Middle frontal gyrus (tissue), 1 donor: ENCODE data around the gene SPAG16.

Experiments used
- DNase-seq: peaks from one replicate; pipeline ENCODE4 v3.0.0-alpha.2; 2015; ENCODE audit warnings: low spot score; ENCODE audit errors: extremely low spot score

Gene SPAG16

DNA sequence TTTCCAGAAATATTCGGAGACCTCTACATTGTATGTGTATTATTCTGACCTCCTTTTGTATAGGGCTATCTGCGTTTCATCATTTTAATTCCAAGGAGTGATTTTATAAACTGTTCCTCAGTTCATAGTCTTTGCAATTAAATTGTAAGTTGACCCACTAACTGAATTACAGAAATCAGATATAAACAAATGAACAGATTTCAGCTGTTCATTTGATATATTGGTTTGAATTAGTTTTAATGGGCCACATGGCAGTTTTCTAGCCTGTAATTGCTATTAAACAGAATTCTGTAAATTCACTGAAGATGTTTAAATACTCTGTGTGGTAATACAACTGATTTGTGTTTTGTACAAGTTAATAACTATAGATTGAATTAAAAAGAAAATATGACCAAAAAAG lies 780.2 kb downstream of the SPAG16 start:
- no peak for DNase-seq

DNA sequence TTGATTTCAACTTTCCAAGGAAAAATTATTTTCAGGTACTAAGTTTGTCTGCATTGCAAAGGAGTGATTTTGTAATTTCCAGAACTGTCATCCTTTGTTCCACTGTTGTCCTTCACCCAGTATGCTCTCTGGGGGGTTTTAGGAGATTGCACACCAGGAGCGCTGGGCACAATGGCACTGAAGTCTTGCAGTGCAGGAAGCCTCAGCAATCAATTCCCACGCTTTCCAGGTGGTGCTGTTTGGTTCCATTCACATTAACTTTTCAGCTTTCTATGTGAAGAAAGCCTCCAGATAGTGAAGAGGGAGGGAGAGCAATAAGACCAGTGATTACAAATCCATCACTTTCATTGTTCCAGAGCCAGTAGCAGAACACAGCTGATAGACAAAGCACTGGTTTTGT lies 782.6 kb downstream of the SPAG16 start:
- no peak for DNase-seq

DNA sequence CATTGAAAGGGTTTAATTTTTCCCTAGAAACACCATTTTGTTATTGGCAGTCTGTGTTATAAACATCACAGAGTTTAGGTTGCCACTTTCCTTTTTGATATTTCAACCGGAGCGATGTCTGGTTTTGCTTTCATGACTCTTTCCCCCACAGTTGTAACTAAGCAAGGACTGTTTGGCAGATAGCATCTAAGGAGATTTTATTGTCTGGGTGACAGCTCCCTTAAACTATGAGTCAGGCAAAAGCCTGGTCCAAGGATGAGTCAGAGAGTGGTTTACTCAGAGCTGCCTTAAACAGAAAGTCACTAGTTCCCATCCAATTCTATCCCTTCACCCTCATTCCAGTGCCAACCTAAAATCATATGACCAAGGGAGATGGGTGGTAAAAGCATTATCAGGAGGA lies 785.0 kb downstream of the SPAG16 start:
- DNase-seq: peak; percentile 44

- no peak for DNase-seq
Observed at GRCh38 chr2:214075456-214075855, 791.2 kb downstream of the SPAG16 start.

- no peak for DNase-seq
Observed at GRCh38 chr2:214076527-214076926, 792.3 kb downstream of the SPAG16 start.

DNA sequence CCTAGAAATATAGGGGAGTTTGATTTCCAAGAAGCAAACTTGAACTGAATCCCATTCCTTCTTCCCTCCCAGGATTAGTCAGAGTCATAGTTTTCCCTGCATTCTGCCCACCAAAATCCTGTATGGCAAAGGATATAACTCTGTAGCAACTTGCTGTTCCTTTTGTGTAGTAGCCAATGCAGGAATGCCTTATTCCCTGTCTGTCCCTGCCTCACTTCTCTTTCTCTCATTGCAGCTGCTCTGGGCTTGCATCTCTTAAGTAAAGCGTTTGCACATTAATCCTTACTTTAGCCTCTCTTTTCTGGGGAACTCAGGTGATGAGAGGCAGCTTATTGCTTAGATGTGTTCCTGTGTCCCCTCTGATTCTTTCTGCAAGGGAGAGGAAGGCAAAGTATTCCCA lies 793.5 kb downstream of the SPAG16 start:
- no peak for DNase-seq

GRCh38 chr2:214079032-214079431 lies 794.8 kb downstream of the SPAG16 start:
- no peak for DNase-seq

GRCh38 chr2:214088536-214088935 lies 804.3 kb downstream of the SPAG16 start:
- no peak for DNase-seq

DNA sequence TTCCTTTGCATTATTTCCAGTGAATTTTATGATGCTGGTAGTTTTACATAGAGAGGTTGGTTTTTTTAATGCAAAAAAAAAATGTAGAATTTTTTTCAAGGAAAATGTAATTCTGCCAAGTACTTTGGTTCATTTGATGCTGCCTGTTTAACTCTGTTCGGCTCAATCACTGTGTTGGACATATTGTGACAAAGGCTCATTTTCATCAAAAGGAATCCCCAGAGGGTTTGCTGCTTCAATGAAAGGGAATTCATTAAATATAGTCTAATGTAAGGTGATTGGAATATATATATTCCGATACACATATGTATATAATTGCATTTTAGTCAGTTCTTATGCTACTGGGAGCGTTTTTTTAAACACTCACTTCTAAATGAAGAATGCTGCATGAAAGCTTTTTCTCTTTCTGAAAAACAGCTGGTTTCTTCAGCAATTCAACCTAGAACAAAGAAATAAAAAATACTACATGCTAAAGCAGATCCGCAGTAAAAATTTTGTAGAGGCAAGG lies 812.0 kb downstream of the SPAG16 start:
- DNase-seq: no peak

- DNase-seq: no peak
Observed at GRCh38 chr2:214098811-214099210, 814.5 kb downstream of the SPAG16 start.

DNA sequence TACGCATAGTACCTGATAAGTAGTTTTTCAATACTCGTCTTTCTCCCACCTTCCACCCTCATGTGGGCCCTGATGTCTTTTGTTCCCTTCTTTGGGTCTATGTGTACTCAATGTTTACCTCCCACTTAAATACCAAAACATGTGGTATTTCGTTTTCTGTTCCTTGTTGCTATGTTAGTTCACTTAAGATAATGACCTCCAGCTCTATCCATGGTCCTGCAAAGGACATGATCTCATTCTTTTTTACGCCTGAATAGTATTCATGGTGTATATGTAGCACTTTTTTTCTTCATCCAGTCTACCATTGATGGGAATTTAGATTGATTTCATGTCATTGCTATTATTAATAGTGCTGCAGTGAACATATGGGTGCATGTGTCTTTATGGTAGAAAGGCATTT lies 816.2 kb downstream of the SPAG16 start:
- DNase-seq: no peak

DNA sequence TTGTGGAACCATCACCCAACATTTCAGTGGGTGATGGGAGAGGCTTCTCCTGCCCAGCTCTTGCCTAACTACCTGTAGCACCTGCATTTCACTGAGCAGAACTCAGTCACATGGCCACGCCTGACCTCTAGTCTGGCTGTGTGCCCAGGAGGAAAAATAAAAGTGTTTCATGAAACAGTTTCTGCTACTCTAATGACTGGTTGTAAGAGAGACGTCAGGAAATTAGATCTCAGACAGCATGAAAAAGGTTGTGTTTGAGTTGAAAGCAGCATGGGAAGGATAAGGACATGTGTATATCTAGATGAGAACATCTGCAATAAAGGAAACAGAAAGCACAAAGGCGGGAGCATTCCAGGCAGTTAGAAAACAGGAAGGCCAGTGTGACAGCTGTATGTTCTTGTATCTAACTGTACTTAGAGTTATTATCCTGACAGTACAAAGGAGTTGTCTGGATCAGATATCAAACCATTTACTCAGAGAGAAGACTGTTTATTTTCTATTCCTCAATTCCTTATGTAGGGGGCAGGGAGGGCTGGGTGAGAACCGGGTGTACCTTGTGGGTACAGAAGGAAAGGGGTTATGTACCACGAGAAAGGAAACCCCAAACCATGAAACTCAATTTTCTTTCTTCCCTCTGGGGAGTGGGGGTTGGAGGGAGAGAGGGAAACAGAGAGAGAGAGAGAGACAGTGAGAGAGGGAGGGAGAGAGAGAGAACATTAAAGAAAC lies 819.2 kb downstream of the SPAG16 start:
- no peak for DNase-seq

DNA sequence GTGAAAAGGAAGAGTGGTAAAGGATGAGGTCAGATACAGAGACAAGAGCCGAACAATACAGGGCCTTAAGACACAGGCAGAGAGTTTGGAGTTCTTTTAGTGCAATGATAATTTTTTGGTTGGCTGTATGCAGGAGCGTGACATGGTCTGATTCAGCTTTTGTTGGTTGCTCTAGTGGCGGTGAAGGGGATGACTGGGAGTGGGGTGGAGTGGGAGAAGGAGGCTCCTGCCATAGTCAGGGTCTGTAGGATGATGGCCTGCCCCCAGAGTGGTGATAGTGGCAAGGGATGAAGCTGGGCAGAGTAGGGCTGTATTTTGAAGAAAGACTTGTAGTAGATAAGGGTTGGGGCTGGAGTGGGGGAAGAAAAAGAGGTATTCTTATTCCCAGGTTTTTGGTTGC lies 820.0 kb downstream of the SPAG16 start:
- DNase-seq: no peak

DNA sequence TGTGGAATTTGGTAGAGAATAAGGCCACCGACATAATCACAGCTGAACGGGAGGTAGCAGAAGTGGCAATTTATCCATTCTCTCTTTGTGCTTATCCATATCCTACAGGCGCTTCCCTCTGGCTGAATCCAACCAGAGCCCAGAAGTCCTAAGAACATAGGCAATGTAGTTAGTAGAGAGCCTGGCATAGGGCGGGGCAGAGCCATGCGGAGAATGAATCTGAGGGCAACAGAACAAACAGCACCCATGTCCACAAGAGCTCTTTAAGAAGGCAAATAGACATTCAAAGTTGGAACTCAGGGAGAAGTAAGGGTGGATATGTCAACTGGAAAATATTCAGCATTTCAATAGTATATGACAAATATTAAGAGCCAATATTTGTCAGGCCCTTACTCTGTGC lies 820.7 kb downstream of the SPAG16 start:
- DNase-seq: no peak

GRCh38 chr2:214107726-214108125 lies 823.5 kb downstream of the SPAG16 start:
- no peak for DNase-seq

DNA sequence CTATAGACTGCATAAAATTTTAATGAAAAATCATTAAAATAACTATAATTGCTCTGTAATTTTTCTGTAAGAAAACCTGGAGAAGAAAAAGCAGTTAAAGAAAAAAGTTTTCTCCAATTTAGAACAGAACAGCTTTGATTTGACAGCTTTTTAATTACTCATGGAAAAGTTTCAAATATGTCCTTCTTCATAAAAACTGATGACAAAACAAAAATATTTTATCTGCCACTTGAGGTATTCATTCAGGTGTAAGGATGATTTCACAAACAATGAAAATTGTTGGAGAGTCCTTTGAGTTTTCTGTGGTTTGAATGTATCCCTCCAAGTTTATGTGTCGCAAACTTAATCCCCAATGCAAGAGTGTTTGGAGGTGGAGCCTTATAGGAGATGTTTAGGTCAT lies 824.3 kb downstream of the SPAG16 start:
- no peak for DNase-seq

DNA sequence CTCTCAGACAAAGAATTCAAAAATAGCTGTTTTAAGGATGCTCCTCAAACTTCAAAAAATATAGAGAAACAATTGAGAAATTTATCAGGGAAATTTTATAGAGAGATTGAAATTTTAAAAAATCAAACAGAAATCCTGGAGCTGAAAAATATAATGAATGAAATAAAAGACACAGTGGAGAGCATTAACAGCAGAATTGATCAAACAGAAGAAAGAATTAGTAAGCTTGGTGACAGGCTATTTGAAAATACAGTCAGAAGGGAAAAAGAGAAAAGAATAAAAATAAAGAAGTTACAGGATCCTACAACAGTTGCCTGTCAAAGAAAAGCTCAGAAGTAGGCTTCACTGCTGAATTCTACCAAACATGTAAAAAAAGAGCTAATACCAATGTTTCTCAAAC lies 832.8 kb downstream of the SPAG16 start:
- no peak for DNase-seq

- DNase-seq: no peak
Observed at GRCh38 chr2:214126135-214126534, 841.9 kb downstream of the SPAG16 start.

- DNase-seq: no peak
Observed at GRCh38 chr2:214127170-214127569, 842.9 kb downstream of the SPAG16 start.

- DNase-seq: no peak
Observed at GRCh38 chr2:214127571-214127970, 843.3 kb downstream of the SPAG16 start.

DNA sequence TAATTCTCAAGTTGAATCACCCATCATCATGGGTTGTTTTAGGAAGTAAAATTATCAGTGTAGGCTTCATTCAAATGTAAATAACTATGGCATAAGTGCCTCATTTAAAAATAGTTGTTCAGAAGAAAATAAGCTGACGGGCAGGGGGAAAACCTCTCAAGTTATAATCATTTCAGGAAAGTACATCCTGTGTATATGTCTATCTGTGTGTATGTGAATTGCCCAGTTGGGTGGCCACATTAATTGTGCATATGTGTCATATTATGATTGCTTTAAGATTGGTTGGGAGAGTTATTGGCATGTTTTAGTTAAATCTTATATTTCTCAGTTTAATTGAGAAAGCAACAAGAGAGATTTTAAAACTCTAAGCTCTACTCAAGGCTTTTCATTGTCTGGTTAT lies 843.8 kb downstream of the SPAG16 start:
- DNase-seq: no peak

GRCh38 chr2:214130114-214130513 lies 845.9 kb downstream of the SPAG16 start:
- no peak for DNase-seq

DNA sequence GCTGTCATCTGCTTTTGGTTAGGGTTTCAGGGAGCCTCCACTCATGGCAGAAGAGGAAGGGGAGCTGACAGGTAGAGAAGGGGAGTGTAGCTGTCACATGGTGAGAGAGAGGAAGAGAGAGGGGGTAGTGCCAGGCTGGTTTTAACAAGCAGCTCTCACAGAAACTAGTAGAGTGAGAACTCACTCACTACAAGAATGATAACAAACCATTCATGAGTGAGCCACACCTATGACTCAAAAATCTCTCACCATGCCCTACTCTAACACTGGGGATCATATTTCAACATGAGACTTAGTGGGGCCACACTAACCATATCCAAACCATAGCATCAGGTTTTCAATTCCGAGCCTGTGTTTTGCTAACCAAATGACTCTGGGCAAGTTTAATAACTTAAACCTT lies 851.7 kb downstream of the SPAG16 start:
- no peak for DNase-seq

GRCh38 chr2:214138779-214139178 lies 854.5 kb downstream of the SPAG16 start:
- DNase-seq: no peak
